Activated CD4-positive, alpha-beta memory T cell treated with anti-CD3 and anti-CD28 coated beads, Interleukin-2, amount 10 ng/mL, durations not matched to agents 7 days and 5 days (primary cell): Measurements from ENCODE around the gene NCAM2. TPM values are rescaled to one million over a fixed set of nuclear protein-coding genes. Genes with fewer than 3 reads are reported as not detected.

Source experiments
- CTCF ChIA-PET: fragments of 350-600 bp; sonication (Branson Sonifier 250); formaldehyde crosslinking; loops from one replicate; lab custom pipeline; 2021; ENCODE audit warnings: antibody characterized with exemption, inconsistent platforms; lab: Charles Lee
- POLR2A ChIA-PET: fragments of 350-600 bp; sonication (Branson Sonifier 250); formaldehyde crosslinking; loops from one replicate; lab custom pipeline; 2021; ENCODE audit warnings: antibody characterized with exemption; lab: Charles Lee
- DNase-seq: peaks from one replicate; pipeline ENCODE4 v3.0.0-alpha.2; 2020
- H3K27ac Mint-ChIP-seq: one replicate; pipeline ENCODE4 v1.8.0; 2021; ENCODE audit warnings: mild to moderate bottlenecking, mixed read lengths
- H3K27me3 Mint-ChIP-seq: one replicate; pipeline ENCODE4 v1.8.0; 2021; ENCODE audit warnings: mixed read lengths
- H3K36me3 Mint-ChIP-seq: one replicate; pipeline ENCODE4 v1.8.0; 2021; ENCODE audit warnings: low read depth, mixed read lengths
- H3K4me1 Mint-ChIP-seq: one replicate; pipeline ENCODE4 v1.8.0; 2021; ENCODE audit warnings: mixed read lengths
- H3K4me3 Mint-ChIP-seq: one replicate; pipeline ENCODE4 v1.8.0; 2021; ENCODE audit warnings: mild to moderate bottlenecking, mixed read lengths
- H3K9me3 Mint-ChIP-seq: one replicate; pipeline ENCODE4 v1.8.0; 2021; ENCODE audit warnings: mixed read lengths
- total RNA-seq, 2 experiments: library from RNA; stranded (reverse); gene quantifications; one replicate each; pipeline ENCODE4 v1.2.3, GENCODE V29; 2021

The NCAM2 gene
- total RNA-seq, 2 experiments from 2014 or later = not detected

- no peaks in the 10 kb centered on the region for H3K36me3 Mint-ChIP-seq
- DNase-seq = no peak
- H3K9me3 Mint-ChIP-seq = peaks cover 3% of the 10 kb centered on the region
- H3K4me3 Mint-ChIP-seq = no peak overlapping the region
- ChIA-PET CTCF (no interaction called here), POLR2A (no interaction called here)
- no peaks in the 10 kb centered on the region for H3K4me1 Mint-ChIP-seq
- H3K27ac Mint-ChIP-seq = no peak overlapping the region
- no peaks in the 10 kb centered on the region for H3K27me3 Mint-ChIP-seq
These were observed 47.3 kb downstream of the NCAM2 start for GRCh38 chr21:21045518-21045917.

- no peak overlapping the region for H3K4me3 Mint-ChIP-seq
- H3K36me3 Mint-ChIP-seq = no peaks in the 10 kb centered on the region
- no peak for DNase-seq
- H3K27me3 Mint-ChIP-seq = no peaks in the 10 kb centered on the region
- ChIA-PET CTCF (no interaction called here), POLR2A (no interaction called here)
- H3K27ac Mint-ChIP-seq = no peak overlapping the region
- H3K9me3 Mint-ChIP-seq = peaks cover 3% of the 10 kb centered on the region
- H3K4me1 Mint-ChIP-seq = no peaks in the 10 kb centered on the region
These were observed 47.9 kb downstream of the NCAM2 start for GRCh38 chr21:21046063-21046462.

GRCh38 chr21:21051109-21052055, 53.2 kb downstream of the NCAM2 start:
- H3K27me3 Mint-ChIP-seq = no peaks in the 10 kb centered on the region
- H3K4me1 Mint-ChIP-seq = no peaks in the 10 kb centered on the region
- DNase-seq = no peak
- POLR2A ChIA-PET = no interaction called here
- no peak overlapping the region for H3K4me3 Mint-ChIP-seq
- H3K36me3 Mint-ChIP-seq = no peaks in the 10 kb centered on the region
- no peak overlapping the region for H3K27ac Mint-ChIP-seq
- H3K9me3 Mint-ChIP-seq = no peaks in the 10 kb centered on the region
- CTCF ChIA-PET = no interaction called here

- Mint-ChIP-seq H3K4me3 (no peak overlapping the region), H3K4me1 (no peaks in the 10 kb centered on the region), H3K27ac (no peak overlapping the region), H3K27me3 (no peaks in the 10 kb centered on the region), H3K36me3 (no peaks in the 10 kb centered on the region), H3K9me3 (no peaks in the 10 kb centered on the region)
- POLR2A ChIA-PET = no interaction called here
- CTCF ChIA-PET = no interaction called here
- no peak for DNase-seq
These were observed 54.5 kb downstream of the NCAM2 start for GRCh38 chr21:21052672-21053071.

- ChIA-PET CTCF (no interaction called here), POLR2A (no interaction called here)
- Mint-ChIP-seq H3K27me3 (no peaks in the 10 kb centered on the region), H3K4me1 (no peaks in the 10 kb centered on the region), H3K4me3 (no peak overlapping the region), H3K36me3 (no peaks in the 10 kb centered on the region), H3K27ac (no peak overlapping the region), H3K9me3 (no peaks in the 10 kb centered on the region)
- DNase-seq = no peak
These were observed 59.3 kb downstream of the NCAM2 start for GRCh38 chr21:21057349-21058062.

GRCh38 chr21:21063828-21064227, 65.6 kb downstream of the NCAM2 start:
- POLR2A ChIA-PET = no interaction called here
- Mint-ChIP-seq H3K4me1 (no peaks in the 10 kb centered on the region), H3K4me3 (no peak overlapping the region), H3K27ac (no peak overlapping the region), H3K36me3 (no peaks in the 10 kb centered on the region), H3K9me3 (no peaks in the 10 kb centered on the region), H3K27me3 (no peaks in the 10 kb centered on the region)
- CTCF ChIA-PET = no interaction called here
- DNase-seq = no peak

- DNase-seq = no peak
- Mint-ChIP-seq H3K27ac (no peak overlapping the region), H3K27me3 (no peaks in the 10 kb centered on the region), H3K9me3 (no peaks in the 10 kb centered on the region), H3K4me3 (no peak overlapping the region), H3K4me1 (no peaks in the 10 kb centered on the region), H3K36me3 (no peaks in the 10 kb centered on the region)
- CTCF ChIA-PET = no interaction called here
- POLR2A ChIA-PET = no interaction called here
These were observed 66.1 kb downstream of the NCAM2 start for GRCh38 chr21:21064353-21064752.

GRCh38 chr21:21067375-21067774, 69.2 kb downstream of the NCAM2 start:
- Mint-ChIP-seq H3K9me3 (no peaks in the 10 kb centered on the region), H3K4me3 (no peak overlapping the region), H3K27ac (no peak overlapping the region), H3K4me1 (no peaks in the 10 kb centered on the region), H3K27me3 (no peaks in the 10 kb centered on the region), H3K36me3 (no peaks in the 10 kb centered on the region)
- ChIA-PET POLR2A (no interaction called here), CTCF (interaction anchor here (0.7 kb wide), 2 partner anchors 11 to 135 kb away, joined by 3 to 4 read pairs; no protein-coding TSS in a partner anchor)
- DNase-seq = no peak

- H3K36me3 Mint-ChIP-seq = no peaks in the 10 kb centered on the region
- no peak overlapping the region for H3K27ac Mint-ChIP-seq
- no peaks in the 10 kb centered on the region for H3K4me1 Mint-ChIP-seq
- no peaks in the 10 kb centered on the region for H3K27me3 Mint-ChIP-seq
- DNase-seq = no peak
- H3K9me3 Mint-ChIP-seq = no peaks in the 10 kb centered on the region
- H3K4me3 Mint-ChIP-seq = no peak overlapping the region
- ChIA-PET POLR2A (no interaction called here), CTCF (no interaction called here)
These were observed 76.1 kb downstream of the NCAM2 start for GRCh38 chr21:21074305-21074704.

GRCh38 chr21:21076051-21076450, 77.8 kb downstream of the NCAM2 start:
- CTCF ChIA-PET = no interaction called here
- Mint-ChIP-seq H3K27me3 (no peaks in the 10 kb centered on the region), H3K9me3 (no peaks in the 10 kb centered on the region), H3K36me3 (no peaks in the 10 kb centered on the region), H3K27ac (no peak overlapping the region), H3K4me1 (no peaks in the 10 kb centered on the region), H3K4me3 (no peak overlapping the region)
- DNase-seq = no peak
- POLR2A ChIA-PET = no interaction called here

- no peaks in the 10 kb centered on the region for H3K9me3 Mint-ChIP-seq
- CTCF ChIA-PET = no interaction called here
- DNase-seq = no peak
- POLR2A ChIA-PET = no interaction called here
- H3K4me3 Mint-ChIP-seq = no peak overlapping the region
- no peaks in the 10 kb centered on the region for H3K4me1 Mint-ChIP-seq
- H3K27me3 Mint-ChIP-seq = no peaks in the 10 kb centered on the region
- H3K27ac Mint-ChIP-seq = no peak overlapping the region
- no peaks in the 10 kb centered on the region for H3K36me3 Mint-ChIP-seq
These were observed 78.3 kb downstream of the NCAM2 start for GRCh38 chr21:21076491-21076890.

- H3K36me3 Mint-ChIP-seq = no peaks in the 10 kb centered on the region
- no peak for DNase-seq
- H3K27me3 Mint-ChIP-seq = no peaks in the 10 kb centered on the region
- ChIA-PET CTCF (no interaction called here), POLR2A (no interaction called here)
- no peaks in the 10 kb centered on the region for H3K9me3 Mint-ChIP-seq
- no peak overlapping the region for H3K4me3 Mint-ChIP-seq
- H3K4me1 Mint-ChIP-seq = no peaks in the 10 kb centered on the region
- H3K27ac Mint-ChIP-seq = no peak overlapping the region
These were observed 81.4 kb downstream of the NCAM2 start for GRCh38 chr21:21079646-21080045.

- DNase-seq = no peak
- no peaks in the 10 kb centered on the region for H3K4me1 Mint-ChIP-seq
- no peaks in the 10 kb centered on the region for H3K9me3 Mint-ChIP-seq
- H3K36me3 Mint-ChIP-seq = no peaks in the 10 kb centered on the region
- no peaks in the 10 kb centered on the region for H3K27me3 Mint-ChIP-seq
- ChIA-PET POLR2A (no interaction called here), CTCF (no interaction called here)
- H3K27ac Mint-ChIP-seq = no peak overlapping the region
- no peak overlapping the region for H3K4me3 Mint-ChIP-seq
These were observed 86.0 kb downstream of the NCAM2 start for GRCh38 chr21:21084179-21084578.
